ENCODE data around the gene ZNF165.
"Not testable (repeated sequence)": the region's sequence is repeated elsewhere in the genome, so short reads cannot be mapped to it uniquely, and the experiment has no call there.

The ZNF165 gene

DNA sequence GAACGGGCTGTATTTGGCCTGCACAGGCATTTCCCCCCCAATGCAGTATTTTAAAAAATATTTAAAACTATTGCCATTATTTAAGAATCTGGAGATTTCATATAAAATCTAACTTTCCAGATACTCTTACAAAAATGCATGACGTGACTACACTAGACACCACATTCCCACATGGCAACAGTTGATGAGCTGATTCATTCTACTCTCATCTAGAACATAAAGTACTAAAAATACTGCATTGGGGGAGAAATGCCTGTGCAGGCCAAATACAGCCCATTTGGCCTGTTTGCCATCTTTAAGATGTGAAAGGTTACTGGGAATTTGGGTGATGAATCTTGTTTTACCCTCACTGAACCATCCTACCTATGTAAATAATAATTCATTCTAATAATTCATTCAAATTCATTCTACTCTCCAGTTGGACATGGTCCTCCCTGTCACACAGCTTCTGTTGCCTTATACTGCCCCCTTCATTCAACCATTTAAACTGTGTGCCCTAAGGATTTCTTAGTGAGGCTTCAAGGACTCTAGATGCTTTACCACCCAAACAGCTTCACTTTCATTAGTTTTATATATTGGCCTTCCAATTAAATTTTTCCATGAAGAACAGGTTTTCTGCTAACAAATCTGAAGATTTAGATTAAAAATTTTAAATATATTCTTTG is 37.1 kb downstream of the ZNF165 start:
- H3K9ac ChIP-seq (ENCODE audit: low read depth in 1 of 2, low read length in 2 of 2), result no peak overlapping the region
- no peaks in the 10 kb centered on the region for H3K27me3 ChIP-seq (ENCODE audit: control insufficient read depth in 2 of 2, insufficient read depth in 2 of 2, low read length in 2 of 2)
- H3K36me3 ChIP-seq (ENCODE audit: control insufficient read depth in 2 of 2, insufficient read depth in 2 of 2, low read length in 2 of 2), result peaks cover 3 to 5% of the 10 kb centered on the region in 2 donors
- H3K27ac ChIP-seq (ENCODE audit: low read depth in 2 of 2, low read length in 2 of 2), result no peak overlapping the region
- H3K4me3 ChIP-seq (ENCODE audit: low read length in 2 of 2), result no peak overlapping the region
- H3K9me3 ChIP-seq (ENCODE audit: control insufficient read depth in 2 of 2, low read length in 2 of 2), result no peaks in the 10 kb centered on the region
- no peaks in the 10 kb centered on the region for H3K4me1 ChIP-seq (ENCODE audit: control insufficient read depth in 2 of 2, insufficient read depth in 2 of 2, low read length in 2 of 2)

GRCh38 chr6:28118217-28118616 is 37.8 kb downstream of the ZNF165 start:
- Histone ChIP-seq H3K27ac (ENCODE audit: low read depth in 2 of 2, low read length in 2 of 2) (no peak overlapping the region), H3K9ac (ENCODE audit: low read depth in 1 of 2, low read length in 2 of 2) (no peak overlapping the region), H3K27me3 (ENCODE audit: control insufficient read depth in 2 of 2, insufficient read depth in 2 of 2, low read length in 2 of 2) (no peaks in the 10 kb centered on the region), H3K9me3 (ENCODE audit: control insufficient read depth in 2 of 2, low read length in 2 of 2) (no peaks in the 10 kb centered on the region), H3K4me1 (ENCODE audit: control insufficient read depth in 2 of 2, insufficient read depth in 2 of 2, low read length in 2 of 2) (no peaks in the 10 kb centered on the region), H3K36me3 (ENCODE audit: control insufficient read depth in 2 of 2, insufficient read depth in 2 of 2, low read length in 2 of 2) (peaks cover 3 to 5% of the 10 kb centered on the region in 2 donors), H3K4me3 (ENCODE audit: low read length in 2 of 2) (no peak overlapping the region)

GRCh38 chr6:28121876-28122275 is 41.5 kb downstream of the ZNF165 start:
- Histone ChIP-seq H3K27me3 (ENCODE audit: control insufficient read depth in 2 of 2, insufficient read depth in 2 of 2, low read length in 2 of 2) (no peaks in the 10 kb centered on the region), H3K27ac (ENCODE audit: low read depth in 2 of 2, low read length in 2 of 2) (no peak overlapping the region), H3K4me1 (ENCODE audit: control insufficient read depth in 2 of 2, insufficient read depth in 2 of 2, low read length in 2 of 2) (peaks cover 3 to 8% of the 10 kb centered on the region in 2 donors), H3K9ac (ENCODE audit: low read depth in 1 of 2, low read length in 2 of 2) (no peak overlapping the region), H3K4me3 (ENCODE audit: low read length in 2 of 2) (no peak overlapping the region), H3K36me3 (ENCODE audit: control insufficient read depth in 2 of 2, insufficient read depth in 2 of 2, low read length in 2 of 2) (peaks cover 0 to 11% of the 10 kb centered on the region in 2 donors), H3K9me3 (ENCODE audit: control insufficient read depth in 2 of 2, low read length in 2 of 2) (no peaks in the 10 kb centered on the region)

DNA sequence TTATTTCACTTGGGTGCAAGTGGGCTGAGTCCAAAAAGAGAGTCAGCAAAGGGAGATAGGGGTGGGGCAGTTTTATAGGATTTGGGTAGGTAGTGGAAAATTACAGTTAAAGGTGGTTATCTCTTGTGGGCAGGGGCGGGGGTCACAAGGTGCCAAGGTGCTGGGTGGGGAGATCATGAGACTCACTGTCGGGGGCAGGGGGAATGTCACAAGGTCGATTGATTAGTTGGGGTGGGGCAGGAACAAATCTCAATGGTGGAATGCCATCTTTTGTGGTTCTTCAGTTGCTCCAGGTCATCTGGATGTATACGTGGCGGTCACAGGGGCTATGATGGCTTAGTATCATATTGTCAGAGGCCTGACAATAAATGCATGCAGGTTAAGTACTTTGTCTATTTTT is 41.9 kb downstream of the ZNF165 start:
- H3K27ac ChIP-seq (ENCODE audit: low read depth in 2 of 2, low read length in 2 of 2); H3K4me3 ChIP-seq (ENCODE audit: low read length in 2 of 2); H3K27me3 ChIP-seq (ENCODE audit: control insufficient read depth in 2 of 2, insufficient read depth in 2 of 2, low read length in 2 of 2); H3K9me3 ChIP-seq (ENCODE audit: control insufficient read depth in 2 of 2, low read length in 2 of 2); H3K9ac ChIP-seq (ENCODE audit: low read depth in 1 of 2, low read length in 2 of 2); H3K4me1 ChIP-seq (ENCODE audit: control insufficient read depth in 2 of 2, insufficient read depth in 2 of 2, low read length in 2 of 2): not testable (repeated sequence)
- peaks cover 3 to 14% of the 10 kb centered on the region in 2 donors for H3K36me3 ChIP-seq (ENCODE audit: control insufficient read depth in 2 of 2, insufficient read depth in 2 of 2, low read length in 2 of 2)

DNA sequence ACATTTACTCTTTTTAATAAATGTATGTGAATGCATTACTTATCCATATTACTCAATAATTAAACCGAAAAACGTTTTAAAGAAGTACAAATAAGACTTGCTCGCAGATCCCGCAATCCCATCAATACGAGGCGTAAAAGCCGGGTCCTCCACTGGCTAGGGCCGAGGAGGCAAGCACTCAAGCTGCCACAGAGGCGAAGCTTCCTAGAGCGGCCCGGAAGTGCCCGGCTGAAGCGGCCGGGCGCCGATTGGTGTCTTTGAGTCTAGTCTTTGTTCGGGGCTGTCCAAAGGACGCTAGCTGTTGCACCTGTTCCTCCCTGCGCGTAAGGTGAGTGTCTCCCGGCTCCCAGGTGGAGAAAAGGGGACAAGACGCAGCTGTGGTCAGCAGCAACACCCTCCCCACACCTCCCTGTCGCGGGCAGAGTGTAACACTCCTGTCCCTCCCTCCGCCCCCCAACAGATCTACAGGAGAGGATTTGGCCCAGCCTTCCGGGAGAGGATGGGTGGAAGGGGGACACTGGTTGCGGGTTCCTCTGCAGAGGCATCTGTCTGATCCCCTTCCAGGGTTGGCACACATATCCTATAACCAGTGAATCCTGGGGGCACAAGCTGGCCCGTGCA is 44.1 kb downstream of the ZNF165 start, which contains the start of gene ZSCAN16:
ZSCAN16 (plus strand) TSS at position 260 of the 621 bp plus-strand sequence. CDS start 835 bp downstream, outside the sequence.
- H3K27ac ChIP-seq (ENCODE audit: low read depth in 2 of 2, low read length in 2 of 2), result peak within 1 kb of the TSS; percentile 30 to 69
- no peaks in the 10 kb centered on the region for H3K27me3 ChIP-seq (ENCODE audit: control insufficient read depth in 2 of 2, insufficient read depth in 2 of 2, low read length in 2 of 2)
- peak within 1 kb of the TSS; percentile 76 to 94 for H3K4me3 ChIP-seq (ENCODE audit: low read length in 2 of 2)
- H3K4me1 ChIP-seq (ENCODE audit: control insufficient read depth in 2 of 2, insufficient read depth in 2 of 2, low read length in 2 of 2), result peaks cover 3 to 8% of the 10 kb centered on the region in 2 donors
- H3K9ac ChIP-seq (ENCODE audit: low read depth in 1 of 2, low read length in 2 of 2), result peak within 1 kb of the TSS; percentile 73 to 90
- peaks cover 5 to 33% of the 10 kb centered on the region in 2 donors for H3K36me3 ChIP-seq (ENCODE audit: control insufficient read depth in 2 of 2, insufficient read depth in 2 of 2, low read length in 2 of 2)
- H3K9me3 ChIP-seq (ENCODE audit: control insufficient read depth in 2 of 2, low read length in 2 of 2), result no peaks in the 10 kb centered on the region

- H3K36me3 ChIP-seq (ENCODE audit: control insufficient read depth in 2 of 2, insufficient read depth in 2 of 2, low read length in 2 of 2), result peaks cover 8 to 36% of the 10 kb centered on the region in 2 donors
- H3K27me3 ChIP-seq (ENCODE audit: control insufficient read depth in 2 of 2, insufficient read depth in 2 of 2, low read length in 2 of 2), result no peaks in the 10 kb centered on the region
- H3K4me1 ChIP-seq (ENCODE audit: control insufficient read depth in 2 of 2, insufficient read depth in 2 of 2, low read length in 2 of 2), result peaks cover 3 to 8% of the 10 kb centered on the region in 2 donors
- peak overlapping the region; percentile 76 to 94 for H3K4me3 ChIP-seq (ENCODE audit: low read length in 2 of 2)
- peak overlapping the region; percentile 30 to 69 for H3K27ac ChIP-seq (ENCODE audit: low read depth in 2 of 2, low read length in 2 of 2)
- H3K9me3 ChIP-seq (ENCODE audit: control insufficient read depth in 2 of 2, low read length in 2 of 2), result no peaks in the 10 kb centered on the region
- H3K9ac ChIP-seq (ENCODE audit: low read depth in 1 of 2, low read length in 2 of 2), result peak overlapping the region; percentile 73 to 90
These were observed 44.6 kb downstream of the ZNF165 start for GRCh38 chr6:28124971-28125353.

DNA sequence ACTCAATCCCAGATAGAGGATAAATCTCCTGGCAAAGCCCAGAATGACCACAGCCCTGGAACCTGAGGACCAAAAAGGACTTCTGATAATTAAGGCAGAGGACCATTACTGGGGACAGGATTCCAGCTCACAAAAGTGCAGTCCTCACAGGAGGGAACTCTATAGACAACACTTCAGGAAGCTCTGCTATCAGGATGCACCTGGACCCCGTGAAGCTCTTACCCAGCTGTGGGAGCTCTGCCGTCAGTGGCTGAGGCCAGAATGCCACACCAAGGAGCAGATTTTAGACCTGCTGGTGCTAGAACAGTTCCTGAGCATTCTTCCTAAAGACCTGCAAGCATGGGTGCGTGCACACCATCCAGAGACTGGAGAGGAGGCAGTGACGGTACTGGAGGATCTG is 45.0 kb downstream of the ZNF165 start:
- Histone ChIP-seq H3K4me3 (ENCODE audit: low read length in 2 of 2) (peak overlapping the region in 1 of 2 donors; percentile 94), H3K27ac (ENCODE audit: low read depth in 2 of 2, low read length in 2 of 2) (no peak overlapping the region), H3K4me1 (ENCODE audit: control insufficient read depth in 2 of 2, insufficient read depth in 2 of 2, low read length in 2 of 2) (peaks cover 3 to 8% of the 10 kb centered on the region in 2 donors), H3K9me3 (ENCODE audit: control insufficient read depth in 2 of 2, low read length in 2 of 2) (no peaks in the 10 kb centered on the region), H3K9ac (ENCODE audit: low read depth in 1 of 2, low read length in 2 of 2) (peak overlapping the region; percentile 73 to 90), H3K36me3 (ENCODE audit: control insufficient read depth in 2 of 2, insufficient read depth in 2 of 2, low read length in 2 of 2) (peaks cover 8 to 37% of the 10 kb centered on the region in 2 donors), H3K27me3 (ENCODE audit: control insufficient read depth in 2 of 2, insufficient read depth in 2 of 2, low read length in 2 of 2) (no peaks in the 10 kb centered on the region)

- Histone ChIP-seq H3K27me3 (ENCODE audit: control insufficient read depth in 2 of 2, insufficient read depth in 2 of 2, low read length in 2 of 2) (no peaks in the 10 kb centered on the region), H3K9me3 (ENCODE audit: control insufficient read depth in 2 of 2, low read length in 2 of 2) (no peaks in the 10 kb centered on the region), H3K4me3 (ENCODE audit: low read length in 2 of 2) (no peak overlapping the region), H3K9ac (ENCODE audit: low read depth in 1 of 2, low read length in 2 of 2) (no peak overlapping the region), H3K4me1 (ENCODE audit: control insufficient read depth in 2 of 2, insufficient read depth in 2 of 2, low read length in 2 of 2) (peaks cover 8 to 10% of the 10 kb centered on the region in 2 donors), H3K27ac (ENCODE audit: low read depth in 2 of 2, low read length in 2 of 2) (no peak overlapping the region), H3K36me3 (ENCODE audit: control insufficient read depth in 2 of 2, insufficient read depth in 2 of 2, low read length in 2 of 2) (peaks cover 4 to 10% of the 10 kb centered on the region in 2 donors)
These were observed 53.6 kb downstream of the ZNF165 start for GRCh38 chr6:28134015-28134414.

DNA sequence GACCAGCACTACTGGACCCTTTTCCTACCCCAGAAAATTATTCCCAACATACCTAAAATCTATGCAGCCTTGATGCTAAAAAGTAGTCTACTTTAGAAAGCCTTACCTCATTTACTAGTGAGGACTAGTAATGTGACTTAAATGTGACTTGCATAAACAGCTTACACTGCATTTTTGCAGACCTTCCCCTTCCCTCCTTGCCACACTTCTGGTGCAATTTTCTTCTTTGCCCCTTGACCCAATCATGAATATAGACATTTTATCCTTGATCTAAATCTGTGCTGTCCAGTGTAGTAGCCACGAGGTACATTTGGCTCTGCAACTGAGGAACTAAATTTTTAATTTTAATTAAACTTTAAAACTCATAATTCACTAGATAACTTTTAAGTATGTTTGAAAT is 54.3 kb downstream of the ZNF165 start:
- no peak overlapping the region for H3K4me3 ChIP-seq (ENCODE audit: low read length in 2 of 2)
- no peak overlapping the region for H3K27ac ChIP-seq (ENCODE audit: low read depth in 2 of 2, low read length in 2 of 2)
- H3K9ac ChIP-seq (ENCODE audit: low read depth in 1 of 2, low read length in 2 of 2), result no peak overlapping the region
- H3K36me3 ChIP-seq (ENCODE audit: control insufficient read depth in 2 of 2, insufficient read depth in 2 of 2, low read length in 2 of 2), result peaks cover 1 to 4% of the 10 kb centered on the region in 2 donors
- H3K27me3 ChIP-seq (ENCODE audit: control insufficient read depth in 2 of 2, insufficient read depth in 2 of 2, low read length in 2 of 2), result no peaks in the 10 kb centered on the region
- H3K4me1 ChIP-seq (ENCODE audit: control insufficient read depth in 2 of 2, insufficient read depth in 2 of 2, low read length in 2 of 2), result peaks cover 8 to 10% of the 10 kb centered on the region in 2 donors
- no peaks in the 10 kb centered on the region for H3K9me3 ChIP-seq (ENCODE audit: control insufficient read depth in 2 of 2, low read length in 2 of 2)

- Histone ChIP-seq H3K27me3 (ENCODE audit: control insufficient read depth in 2 of 2, insufficient read depth in 2 of 2, low read length in 2 of 2) (no peaks in the 10 kb centered on the region), H3K9me3 (ENCODE audit: control insufficient read depth in 2 of 2, low read length in 2 of 2) (no peaks in the 10 kb centered on the region), H3K4me3 (ENCODE audit: low read length in 2 of 2) (no peak overlapping the region), H3K4me1 (ENCODE audit: control insufficient read depth in 2 of 2, insufficient read depth in 2 of 2, low read length in 2 of 2) (peaks cover 8 to 10% of the 10 kb centered on the region in 2 donors), H3K27ac (ENCODE audit: low read depth in 2 of 2, low read length in 2 of 2) (no peak overlapping the region), H3K36me3 (ENCODE audit: control insufficient read depth in 2 of 2, insufficient read depth in 2 of 2, low read length in 2 of 2) (no peaks in the 10 kb centered on the region), H3K9ac (ENCODE audit: low read depth in 1 of 2, low read length in 2 of 2) (no peak overlapping the region)
These were observed 55.0 kb downstream of the ZNF165 start for GRCh38 chr6:28135393-28135792.
